Astrocyte (in vitro differentiated cells and primary cell): Measurements from ENCODE around the gene EHD4.

ENCODE experiments used
- EZH2 ChIP-seq: IDR thresholded peaks from 2 replicates; pipeline ENCODE4 v1.6.1; 2012; ENCODE audit warnings: mild to moderate bottlenecking, low read length, inconsistent platforms; ENCODE audit not compliant: insufficient read depth
- TF ChIP-seq, protein P1 (sequence below): IDR thresholded peaks from 2 replicates; pipeline ENCODE4 v1.5.1; 2011; ENCODE audit warnings: low read depth, mild to moderate bottlenecking, inconsistent platforms, low read length, moderate library complexity; ENCODE audit not compliant: insufficient read depth

DNA sequence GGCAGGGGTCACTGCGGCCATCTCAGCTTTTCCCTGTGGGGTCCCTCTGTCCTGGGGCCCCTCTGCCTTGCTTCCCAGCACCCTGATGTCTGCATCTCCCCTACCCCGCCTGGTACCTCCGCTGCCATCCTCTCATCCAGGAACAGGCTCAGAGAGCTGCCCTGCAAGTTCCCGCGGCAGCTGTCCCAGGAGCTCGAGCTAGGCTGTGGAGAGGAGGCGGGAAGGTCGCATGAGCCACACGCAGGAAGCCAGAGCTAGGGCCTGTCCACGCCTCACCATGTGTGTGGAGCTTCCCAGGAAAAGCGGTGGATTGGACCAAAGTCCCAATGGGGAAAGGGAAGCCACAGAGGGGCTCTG lies 121.2 kb downstream of the EHD4 start:
- TF ChIP-seq, protein P1, sequence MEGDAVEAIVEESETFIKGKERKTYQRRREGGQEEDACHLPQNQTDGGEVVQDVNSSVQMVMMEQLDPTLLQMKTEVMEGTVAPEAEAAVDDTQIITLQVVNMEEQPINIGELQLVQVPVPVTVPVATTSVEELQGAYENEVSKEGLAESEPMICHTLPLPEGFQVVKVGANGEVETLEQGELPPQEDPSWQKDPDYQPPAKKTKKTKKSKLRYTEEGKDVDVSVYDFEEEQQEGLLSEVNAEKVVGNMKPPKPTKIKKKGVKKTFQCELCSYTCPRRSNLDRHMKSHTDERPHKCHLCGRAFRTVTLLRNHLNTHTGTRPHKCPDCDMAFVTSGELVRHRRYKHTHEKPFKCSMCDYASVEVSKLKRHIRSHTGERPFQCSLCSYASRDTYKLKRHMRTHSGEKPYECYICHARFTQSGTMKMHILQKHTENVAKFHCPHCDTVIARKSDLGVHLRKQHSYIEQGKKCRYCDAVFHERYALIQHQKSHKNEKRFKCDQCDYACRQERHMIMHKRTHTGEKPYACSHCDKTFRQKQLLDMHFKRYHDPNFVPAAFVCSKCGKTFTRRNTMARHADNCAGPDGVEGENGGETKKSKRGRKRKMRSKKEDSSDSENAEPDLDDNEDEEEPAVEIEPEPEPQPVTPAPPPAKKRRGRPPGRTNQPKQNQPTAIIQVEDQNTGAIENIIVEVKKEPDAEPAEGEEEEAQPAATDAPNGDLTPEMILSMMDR, result no peak
- no peak for TF ChIP-seq EZH2
